ENCODE measurements around the gene SNCAIP.

DNA sequence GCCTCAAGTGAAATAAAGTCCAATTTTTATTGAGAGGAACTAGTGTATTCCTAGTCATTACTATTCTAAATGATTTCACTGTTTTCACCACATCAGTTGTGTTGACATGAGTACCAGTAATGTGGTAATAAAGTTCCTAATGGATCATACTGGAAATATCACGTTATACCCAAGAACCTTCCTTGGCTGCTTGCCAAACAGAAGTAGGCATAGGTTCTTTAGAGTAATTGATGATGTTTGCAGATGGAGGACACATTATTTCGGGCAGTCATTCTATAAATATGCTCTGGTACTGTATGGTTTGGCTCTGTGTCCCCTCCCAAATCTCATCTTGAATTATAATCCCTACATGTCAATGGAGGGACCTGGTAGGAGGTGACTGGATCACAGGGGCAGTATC is 15.1 kb downstream of the SNCAIP start:
- TF ChIP-seq, protein P1, sequence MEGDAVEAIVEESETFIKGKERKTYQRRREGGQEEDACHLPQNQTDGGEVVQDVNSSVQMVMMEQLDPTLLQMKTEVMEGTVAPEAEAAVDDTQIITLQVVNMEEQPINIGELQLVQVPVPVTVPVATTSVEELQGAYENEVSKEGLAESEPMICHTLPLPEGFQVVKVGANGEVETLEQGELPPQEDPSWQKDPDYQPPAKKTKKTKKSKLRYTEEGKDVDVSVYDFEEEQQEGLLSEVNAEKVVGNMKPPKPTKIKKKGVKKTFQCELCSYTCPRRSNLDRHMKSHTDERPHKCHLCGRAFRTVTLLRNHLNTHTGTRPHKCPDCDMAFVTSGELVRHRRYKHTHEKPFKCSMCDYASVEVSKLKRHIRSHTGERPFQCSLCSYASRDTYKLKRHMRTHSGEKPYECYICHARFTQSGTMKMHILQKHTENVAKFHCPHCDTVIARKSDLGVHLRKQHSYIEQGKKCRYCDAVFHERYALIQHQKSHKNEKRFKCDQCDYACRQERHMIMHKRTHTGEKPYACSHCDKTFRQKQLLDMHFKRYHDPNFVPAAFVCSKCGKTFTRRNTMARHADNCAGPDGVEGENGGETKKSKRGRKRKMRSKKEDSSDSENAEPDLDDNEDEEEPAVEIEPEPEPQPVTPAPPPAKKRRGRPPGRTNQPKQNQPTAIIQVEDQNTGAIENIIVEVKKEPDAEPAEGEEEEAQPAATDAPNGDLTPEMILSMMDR (IDR thresholded peaks at IDR 0.05) = no peak
- TF ChIP-seq EP300 (IDR thresholded peaks at IDR 0.05) = no peak

Data from stomach (tissue), 4 donors.